Activated CD4-positive, CD25-positive, alpha-beta regulatory T cell (primary cell): Measurements from ENCODE around the gene ZBTB44.
"Not testable (repeated sequence)": the region's sequence is repeated elsewhere in the genome, so short reads cannot be mapped to it uniquely, and the experiment has no call there.

Experiments
- DNase-seq, 4 experiments: peaks; one replicate each; lab custom pipeline; 2025; lab: John Stamatoyannopoulos, UW

ZBTB44 gene

GRCh38 chr11:130313383-130314183 is 1.1 kb downstream of the ZBTB44 start:
- DNase-seq, result no peak

- no peak for DNase-seq
Measured at GRCh38 chr11:130312046-130312445, 2.7 kb downstream of the ZBTB44 start.

- DNase-seq, result no peak
Measured at GRCh38 chr11:130310622-130311021, 4.1 kb downstream of the ZBTB44 start.

- DNase-seq, result no peak
Measured at GRCh38 chr11:130308886-130309285, 5.8 kb downstream of the ZBTB44 start.

DNA sequence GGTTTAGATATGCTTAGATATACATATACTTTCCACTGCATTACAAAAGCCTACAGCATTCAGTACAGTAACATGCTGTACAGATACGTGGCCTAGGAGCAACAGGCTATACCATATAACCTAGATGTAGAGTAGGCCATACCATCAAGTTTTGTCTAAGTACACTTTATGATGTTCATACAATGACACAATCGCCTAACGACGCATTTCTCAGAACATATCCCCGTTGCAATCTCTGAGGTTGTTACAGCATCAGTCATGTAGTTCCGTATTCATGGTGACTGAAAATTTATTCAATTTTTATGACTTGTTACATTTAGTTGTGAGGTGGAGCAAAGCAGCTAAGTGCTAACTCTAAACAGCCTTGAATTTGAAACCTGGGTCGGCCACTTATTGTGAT is 6.7 kb downstream of the ZBTB44 start:
- DNase-seq, result no peak

DNA sequence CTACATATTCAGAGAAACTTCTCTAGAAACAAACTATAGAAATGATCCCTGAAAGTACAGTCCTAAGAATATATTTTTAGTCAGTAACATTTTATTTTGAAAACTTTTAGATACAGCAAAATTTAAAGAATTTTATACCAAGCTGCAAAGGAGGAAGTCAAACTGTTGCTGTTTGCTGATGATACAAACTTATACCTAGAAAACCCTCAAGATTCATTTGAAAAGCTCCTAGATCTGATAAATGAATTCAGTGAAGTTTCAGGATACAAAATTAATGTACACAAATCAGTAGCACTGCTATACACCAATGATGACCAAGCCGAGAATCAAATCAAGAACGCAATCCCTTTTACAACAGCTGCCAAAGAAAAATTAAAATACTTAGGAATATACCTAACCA is 10.1 kb downstream of the ZBTB44 start:
- DNase-seq, result no peak

GRCh38 chr11:130301002-130301401 is 13.7 kb downstream of the ZBTB44 start:
- no peak for DNase-seq

DNA sequence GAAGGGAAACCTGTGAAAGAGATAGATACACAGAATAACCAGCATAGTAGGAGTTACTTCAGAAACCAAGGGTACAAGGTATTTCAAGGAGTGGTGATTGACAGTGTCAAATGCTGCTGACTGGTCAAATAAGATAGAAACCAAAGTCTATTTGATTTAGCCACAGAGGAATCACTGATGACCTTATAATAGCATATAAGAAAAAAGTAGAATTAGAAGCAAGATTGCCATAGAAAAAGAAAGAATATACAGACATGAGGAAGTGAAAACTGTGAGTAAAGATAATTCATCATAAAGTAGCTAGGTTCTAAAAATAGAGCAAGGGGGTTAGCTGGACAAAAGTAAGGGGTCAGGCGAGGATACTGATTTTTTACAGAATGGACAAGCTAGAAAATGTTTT is 14.2 kb downstream of the ZBTB44 start:
- no peak for DNase-seq

- no peak for DNase-seq
Measured at GRCh38 chr11:130299978-130300377, 14.7 kb downstream of the ZBTB44 start.

DNA sequence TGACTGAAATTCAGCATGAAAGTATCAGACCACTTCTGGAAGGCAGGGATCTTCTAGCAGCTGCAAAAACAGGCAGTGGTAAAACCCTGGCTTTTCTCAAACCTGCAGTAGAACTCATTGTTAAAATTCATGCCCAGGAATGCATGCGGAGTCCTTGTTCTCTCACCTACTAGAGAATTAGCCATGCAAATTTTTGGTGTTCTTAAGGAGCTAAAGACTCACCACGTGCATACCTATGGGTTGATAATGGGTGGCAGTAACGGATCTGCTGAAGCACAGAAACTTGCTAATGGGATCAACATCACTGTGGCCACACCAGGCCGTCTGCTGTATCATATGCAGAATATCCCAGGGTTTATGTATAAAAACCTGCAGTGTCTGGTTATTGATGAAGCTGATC is 19.1 kb downstream of the ZBTB44 start:
- DNase-seq, result no peak

DNA sequence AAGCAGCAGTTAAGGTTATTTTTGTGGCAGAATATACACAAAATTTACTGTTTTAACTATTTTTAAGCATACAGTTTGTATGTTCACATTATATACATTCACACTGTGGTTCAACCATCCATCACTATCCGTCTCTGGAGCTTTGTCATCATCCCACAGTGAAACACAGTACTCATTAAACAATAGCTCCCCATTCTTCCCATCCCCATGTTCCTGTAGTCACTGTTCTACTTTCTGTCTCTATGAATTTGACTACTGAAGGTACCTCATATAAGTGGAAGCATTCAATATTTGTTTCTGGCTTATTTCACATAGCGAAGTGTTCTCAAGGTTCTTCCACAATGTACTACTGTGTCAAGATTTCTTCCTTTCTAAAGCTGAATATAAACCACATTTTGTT is 32.6 kb downstream of the ZBTB44 start:
- no peak for DNase-seq

DNA sequence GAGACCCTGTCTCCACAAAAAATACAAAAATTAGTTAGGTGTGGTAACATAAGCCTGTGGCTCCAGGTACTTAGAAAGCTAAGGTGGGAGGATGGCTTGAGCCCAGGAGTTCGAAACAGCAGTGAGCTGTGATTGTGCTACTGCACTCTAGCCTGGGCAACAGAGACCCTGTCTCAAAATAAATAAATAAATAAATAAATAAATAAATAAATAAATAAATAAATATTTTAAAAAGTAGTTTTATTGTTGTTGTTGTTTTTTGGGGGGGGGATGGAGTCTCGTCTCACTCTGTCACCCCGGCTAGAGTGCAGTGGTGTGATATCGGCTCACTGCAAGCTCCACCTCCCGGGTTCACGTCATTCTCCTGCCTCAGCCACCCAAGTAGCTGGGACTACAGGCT is 33.4 kb downstream of the ZBTB44 start:
- DNase-seq, result not testable (repeated sequence)

- no peak for DNase-seq
Measured at GRCh38 chr11:130279989-130280388, 34.7 kb downstream of the ZBTB44 start.

DNA sequence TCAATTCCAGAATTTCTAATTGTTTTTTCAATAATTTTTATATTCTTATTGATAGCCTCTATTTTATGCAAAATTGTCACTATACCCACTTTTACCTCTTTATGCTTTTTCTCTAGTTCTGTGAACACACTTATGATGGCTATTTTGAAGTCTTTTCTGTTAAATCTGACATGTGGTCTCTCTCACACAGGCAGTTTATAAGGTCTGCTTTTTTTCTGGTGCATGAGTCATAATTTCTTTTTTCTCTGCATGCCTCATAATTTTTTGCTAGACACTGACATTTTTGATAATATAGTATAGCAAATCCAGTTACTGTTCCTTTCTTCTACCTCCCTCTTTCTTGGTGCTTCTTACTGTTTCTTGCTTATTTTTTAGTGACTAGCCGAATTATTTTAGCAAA is 36.0 kb downstream of the ZBTB44 start:
- DNase-seq, result no peak

DNA sequence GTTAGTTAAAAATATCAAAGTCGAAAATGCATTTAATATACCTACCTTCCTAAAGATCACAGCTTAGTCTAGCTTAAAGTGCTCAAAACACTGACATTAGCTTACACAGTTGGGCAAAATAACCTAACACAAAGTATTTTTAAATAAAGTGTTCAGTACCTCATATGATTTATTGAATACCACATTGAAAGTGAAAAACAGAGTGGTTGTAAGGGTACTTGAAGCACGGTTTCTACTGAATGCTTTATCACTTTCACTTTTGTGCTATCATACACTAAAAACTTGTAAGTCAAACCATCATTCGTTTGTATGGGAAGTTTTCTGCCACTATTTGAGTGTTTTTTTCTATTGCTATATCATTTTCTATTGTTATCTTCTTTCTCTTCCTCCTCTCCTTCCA is 36.6 kb downstream of the ZBTB44 start:
- no peak for DNase-seq

DNA sequence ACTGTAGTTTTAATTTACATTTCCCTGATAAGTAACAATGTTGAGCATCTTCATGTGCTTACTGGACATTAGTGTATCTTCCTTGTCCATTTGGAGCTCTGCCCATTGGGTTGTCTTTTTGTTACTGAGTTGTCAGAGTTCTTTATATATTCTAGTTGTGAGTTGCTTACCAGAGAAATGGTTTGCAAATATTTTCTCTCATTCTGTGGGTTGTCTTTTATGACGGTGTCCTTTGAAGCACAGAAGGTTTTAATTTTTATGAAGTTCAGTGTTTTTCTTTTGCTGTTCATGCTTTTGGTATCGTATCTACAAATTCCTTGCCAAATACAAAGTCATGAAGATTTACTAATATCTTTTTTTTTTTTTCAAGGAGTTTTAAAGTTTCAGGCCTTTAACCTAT is 42.4 kb downstream of the ZBTB44 start:
- DNase-seq, result no peak

GRCh38 chr11:130269326-130269943 is 45.3 kb downstream of the ZBTB44 start:
- no peak for DNase-seq

DNA sequence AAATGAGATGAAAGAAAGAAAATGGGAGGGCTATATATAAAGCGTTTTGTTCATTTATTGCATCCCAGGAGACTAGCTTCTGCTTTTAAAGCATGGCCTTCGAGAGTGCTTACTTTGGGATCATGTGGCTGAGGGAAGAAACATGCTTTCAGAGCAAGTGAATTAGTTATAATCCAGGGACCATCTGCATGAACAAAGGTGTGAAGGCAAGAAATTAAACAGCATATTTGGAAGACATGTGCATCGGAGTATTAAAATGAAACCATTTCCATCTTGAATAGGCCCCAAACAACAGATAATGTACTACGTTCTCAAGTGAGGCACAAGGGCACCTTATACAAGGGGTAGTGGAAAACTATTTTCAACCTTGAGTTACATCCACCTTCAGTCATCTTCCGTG is 51.4 kb downstream of the ZBTB44 start:
- no peak for DNase-seq

- DNase-seq, result no peak
Measured at GRCh38 chr11:130262424-130262823, 52.3 kb downstream of the ZBTB44 start.

- DNase-seq, result no peak
Measured at GRCh38 chr11:130261571-130261970, 53.1 kb downstream of the ZBTB44 start.

DNA sequence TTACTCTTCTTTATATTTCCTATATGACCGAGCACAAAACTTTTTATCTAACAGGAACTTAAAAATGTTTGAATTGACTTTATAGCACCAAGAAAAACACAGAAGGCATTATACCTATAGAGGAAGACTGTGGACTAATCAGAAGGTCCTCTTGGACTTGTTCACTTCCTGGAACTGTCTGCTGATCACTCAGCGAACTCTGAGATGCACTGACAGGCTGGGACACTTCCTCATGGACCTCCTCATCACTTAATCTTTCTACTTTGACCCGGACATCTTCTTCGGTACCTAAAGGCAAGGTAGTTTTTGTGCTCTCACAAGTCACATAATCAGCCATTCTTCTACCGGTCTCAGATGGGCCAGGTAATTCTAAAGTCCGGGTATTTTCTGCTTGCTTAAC is 54.0 kb downstream of the ZBTB44 start:
- DNase-seq, result no peak

DNA sequence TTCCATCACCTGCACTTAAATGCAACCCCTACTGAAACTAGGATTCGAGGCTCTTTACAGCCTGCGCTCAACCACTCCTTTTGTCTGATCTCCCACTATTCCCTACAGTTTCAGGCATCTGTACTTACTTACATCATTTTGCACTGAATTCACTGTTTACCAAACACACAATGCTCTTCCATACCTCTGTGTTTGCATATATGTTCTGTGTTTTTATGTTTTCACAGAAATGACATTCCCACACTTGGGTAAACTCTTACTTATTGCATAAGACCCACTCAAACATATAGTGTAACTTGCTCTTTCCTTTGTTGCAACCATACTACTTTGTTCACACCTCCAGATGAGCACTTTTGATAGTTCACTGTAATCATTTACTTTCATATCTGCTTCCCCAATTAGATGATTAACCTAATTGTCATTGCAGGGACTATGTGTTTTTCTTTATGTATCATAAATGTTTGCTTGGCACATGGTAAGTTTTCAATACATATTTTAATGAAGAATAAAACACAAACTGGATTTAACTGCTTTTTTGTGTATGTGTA is 54.6 kb downstream of the ZBTB44 start:
- DNase-seq, result no peak

- DNase-seq, result not testable (repeated sequence)
Measured at GRCh38 chr11:130251763-130252162, 63.0 kb downstream of the ZBTB44 start.

- not testable (repeated sequence) for DNase-seq
Measured at GRCh38 chr11:130249929-130250328, 64.8 kb downstream of the ZBTB44 start.
